Ovary (tissue), 3 donors: ENCODE measurements around the gene CDH23.

Experiments used
- CTCF ChIP-seq, 3 donors: fragments of 450-650 bp in 2 of 3; fragments of 200-600 bp in 1 of 3; IDR thresholded peaks; one replicate each; pipeline versions ENCODE4 v1.5.1 to v1.8.0; 2016 to 2022; ENCODE audit warnings: antibody characterized with exemption in 3 of 3, mild to moderate bottlenecking in 1 of 3
- POLR2A ChIP-seq: fragments of 450-650 bp; IDR thresholded peaks from one replicate; pipeline ENCODE4 v1.6.1; 2017; ENCODE audit warnings: antibody characterized with exemption, mild to moderate bottlenecking, moderate library complexity
- donor health status: DM: no; HTN: no; CAD: no.

DNA sequence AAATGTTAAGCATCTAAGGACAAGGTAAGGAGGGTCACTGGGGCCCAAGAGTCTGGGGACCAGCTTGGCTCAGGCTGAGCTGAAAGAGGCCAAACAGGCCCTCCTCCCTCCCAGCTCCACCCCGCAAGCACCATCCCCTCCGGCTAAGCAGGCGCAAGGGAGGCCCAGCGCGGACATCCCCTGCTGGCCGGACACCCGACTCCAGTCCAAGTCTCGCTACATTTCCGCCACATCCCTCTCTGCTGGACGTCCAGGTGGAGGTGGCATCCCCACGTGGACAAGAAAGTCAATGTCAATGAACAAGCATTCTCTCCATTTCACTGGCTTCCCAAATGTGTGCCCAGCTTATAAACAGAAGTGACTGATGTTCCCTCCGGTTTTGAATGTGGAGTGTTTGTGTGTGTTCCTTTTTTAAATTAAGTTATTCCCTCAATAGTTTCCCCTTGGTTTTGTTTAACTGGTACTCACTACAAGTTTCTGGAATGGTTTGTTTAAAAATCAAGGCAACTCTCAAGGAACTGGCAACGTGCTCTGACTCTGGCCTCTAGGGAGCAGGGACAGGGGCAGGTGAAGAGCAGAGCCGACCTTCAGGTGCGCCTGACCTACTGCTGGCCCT, 418.9 kb downstream of the CDH23 start:
- TF ChIP-seq POLR2A (no peak), CTCF (IDR thresholded peaks at IDR 0.05) (no peak)
